ENCODE measurements around the gene CEP63.

The CEP63 gene

DNA sequence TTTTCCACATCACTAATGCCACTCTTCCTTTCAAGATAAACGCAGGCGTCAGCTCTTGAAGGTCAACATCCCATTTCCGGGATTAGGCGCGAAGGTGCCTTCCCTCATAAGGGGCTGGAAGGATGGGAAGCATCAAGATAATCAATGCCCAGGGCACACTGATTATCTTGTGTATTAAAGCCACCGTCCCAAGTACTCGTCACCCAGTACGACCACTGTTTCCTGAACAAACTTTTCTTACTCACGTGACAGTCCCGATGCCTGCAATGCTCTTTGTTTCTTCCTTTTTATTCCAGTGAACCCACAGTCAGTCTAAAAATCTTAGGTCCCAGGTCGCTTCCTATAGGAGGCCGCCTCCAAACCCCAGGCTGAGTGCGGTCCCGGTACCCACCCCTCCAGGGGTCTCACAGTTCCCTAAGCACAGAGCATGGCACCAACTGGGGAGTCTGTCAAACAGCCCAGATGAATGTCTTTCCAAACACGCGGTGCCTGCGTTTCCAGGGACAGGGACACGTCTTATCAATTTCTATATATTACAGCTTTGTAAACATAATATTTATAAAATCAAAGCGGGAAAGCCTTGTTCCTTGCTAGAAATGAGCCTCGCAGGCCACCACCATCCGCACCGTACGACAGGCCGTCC is 661 bp upstream of the CEP63 start:
- TF ChIP-seq, protein P1, sequence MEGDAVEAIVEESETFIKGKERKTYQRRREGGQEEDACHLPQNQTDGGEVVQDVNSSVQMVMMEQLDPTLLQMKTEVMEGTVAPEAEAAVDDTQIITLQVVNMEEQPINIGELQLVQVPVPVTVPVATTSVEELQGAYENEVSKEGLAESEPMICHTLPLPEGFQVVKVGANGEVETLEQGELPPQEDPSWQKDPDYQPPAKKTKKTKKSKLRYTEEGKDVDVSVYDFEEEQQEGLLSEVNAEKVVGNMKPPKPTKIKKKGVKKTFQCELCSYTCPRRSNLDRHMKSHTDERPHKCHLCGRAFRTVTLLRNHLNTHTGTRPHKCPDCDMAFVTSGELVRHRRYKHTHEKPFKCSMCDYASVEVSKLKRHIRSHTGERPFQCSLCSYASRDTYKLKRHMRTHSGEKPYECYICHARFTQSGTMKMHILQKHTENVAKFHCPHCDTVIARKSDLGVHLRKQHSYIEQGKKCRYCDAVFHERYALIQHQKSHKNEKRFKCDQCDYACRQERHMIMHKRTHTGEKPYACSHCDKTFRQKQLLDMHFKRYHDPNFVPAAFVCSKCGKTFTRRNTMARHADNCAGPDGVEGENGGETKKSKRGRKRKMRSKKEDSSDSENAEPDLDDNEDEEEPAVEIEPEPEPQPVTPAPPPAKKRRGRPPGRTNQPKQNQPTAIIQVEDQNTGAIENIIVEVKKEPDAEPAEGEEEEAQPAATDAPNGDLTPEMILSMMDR (IDR thresholded peaks at IDR 0.05; ENCODE audit: low read depth, low read length) = no peak
- DNase-seq = no peak
- Histone ChIP-seq H3K9me3 (no peaks in the 10 kb centered on the region), H3K4me1 (no peaks in the 10 kb centered on the region; the same call in 1 of the 2 replicates), H3K36me3 (peaks cover 11% of the 10 kb centered on the region), H3K4me3 (ENCODE audit: low read depth, low read length) (peak overlapping the region; percentile 97), H3K27me3 (no peaks in the 10 kb centered on the region)

DNA sequence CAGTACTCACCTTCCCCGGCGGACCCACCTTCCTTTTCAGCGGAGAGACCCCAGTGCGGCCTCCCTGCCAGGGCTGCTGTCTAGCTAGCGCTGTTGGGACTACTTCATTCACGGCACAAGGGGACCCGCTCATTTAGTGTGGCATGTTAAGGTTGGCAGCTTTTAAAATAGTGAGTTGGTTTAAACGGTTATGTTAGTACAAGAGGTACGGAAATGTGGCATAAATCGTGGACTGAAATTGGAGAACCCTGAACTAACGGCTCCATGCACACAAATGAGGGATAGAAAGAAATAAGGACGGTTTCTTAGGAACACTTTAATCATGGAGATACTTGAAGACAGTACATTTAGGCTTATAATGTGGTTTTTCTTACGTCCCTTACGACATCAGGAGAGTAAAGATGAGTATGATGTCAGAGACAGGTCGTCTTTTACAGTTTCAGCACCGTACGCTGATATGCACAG is 752 bp downstream of the CEP63 start:
- Histone ChIP-seq H3K4me3 (ENCODE audit: low read depth, low read length) (peak overlapping the region; percentile 97), H3K9me3 (no peaks in the 10 kb centered on the region), H3K27me3 (no peaks in the 10 kb centered on the region), H3K36me3 (peaks cover under 1% of the 10 kb centered on the region; the same call in 1 of the 2 replicates), H3K4me1 (no peaks in the 10 kb centered on the region; the same call in 1 of the 2 replicates)
- no peak for DNase-seq
- TF ChIP-seq, protein P1 (IDR thresholded peaks at IDR 0.05; ENCODE audit: low read depth, low read length) = no peak

DNA sequence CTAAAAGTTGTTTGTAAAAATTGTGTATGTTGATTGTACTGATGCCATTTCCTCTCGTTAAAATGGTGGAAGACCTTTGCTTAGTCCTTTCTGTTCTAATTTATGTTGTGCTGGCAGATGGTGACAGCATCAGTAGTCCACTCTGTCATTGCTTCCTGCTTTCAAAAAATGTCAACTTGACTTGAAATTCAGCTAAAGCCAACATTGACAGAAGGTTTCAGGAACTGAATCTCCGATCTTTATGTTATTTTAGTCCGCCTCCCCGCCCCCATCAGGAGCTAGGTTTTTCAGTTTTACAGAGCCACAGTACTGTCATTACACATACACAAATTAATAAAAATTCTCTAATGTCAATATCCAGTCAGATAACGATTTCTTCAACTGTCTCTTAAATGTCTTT is 1.5 kb downstream of the CEP63 start:
- H3K4me1 ChIP-seq = no peaks in the 10 kb centered on the region; the same call in 1 of the 2 replicates
- peak overlapping the region; percentile 97 for H3K4me3 ChIP-seq (ENCODE audit: low read depth, low read length)
- no peaks in the 10 kb centered on the region for H3K36me3 ChIP-seq
- no peak for DNase-seq
- TF ChIP-seq, protein P1 (IDR thresholded peaks at IDR 0.05; ENCODE audit: low read depth, low read length) = no peak
- no peaks in the 10 kb centered on the region for H3K27me3 ChIP-seq
- H3K9me3 ChIP-seq = no peaks in the 10 kb centered on the region

DNA sequence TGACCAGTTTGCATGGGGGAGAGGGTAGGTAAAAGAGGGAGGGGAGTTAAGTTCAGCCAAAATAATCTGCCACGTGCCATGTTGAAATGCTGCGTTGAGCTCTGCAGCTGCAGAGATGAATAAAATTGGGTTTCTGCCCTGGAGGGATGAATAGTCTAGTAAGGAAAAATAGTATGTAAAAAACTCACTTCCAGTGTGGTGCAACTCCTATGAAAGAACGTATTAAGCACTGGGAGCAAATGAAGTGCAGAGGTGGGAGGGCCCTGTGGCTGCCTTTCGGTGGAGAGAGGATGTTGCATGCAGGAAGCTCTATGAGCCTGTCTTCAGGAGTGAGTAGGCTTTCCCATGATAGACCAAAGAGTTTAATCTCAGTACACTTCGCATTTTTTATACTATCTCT is 8.6 kb downstream of the CEP63 start:
- DNase-seq = no peak
- Histone ChIP-seq H3K27me3 (no peaks in the 10 kb centered on the region), H3K4me1 (no peaks in the 10 kb centered on the region; the same call in 1 of the 2 replicates), H3K4me3 (ENCODE audit: low read depth, low read length) (no peak overlapping the region), H3K9me3 (no peaks in the 10 kb centered on the region), H3K36me3 (no peaks in the 10 kb centered on the region; the same call in 1 of the 2 replicates)
- TF ChIP-seq, protein P1 (IDR thresholded peaks at IDR 0.05; ENCODE audit: low read depth, low read length) = no peak

DNA sequence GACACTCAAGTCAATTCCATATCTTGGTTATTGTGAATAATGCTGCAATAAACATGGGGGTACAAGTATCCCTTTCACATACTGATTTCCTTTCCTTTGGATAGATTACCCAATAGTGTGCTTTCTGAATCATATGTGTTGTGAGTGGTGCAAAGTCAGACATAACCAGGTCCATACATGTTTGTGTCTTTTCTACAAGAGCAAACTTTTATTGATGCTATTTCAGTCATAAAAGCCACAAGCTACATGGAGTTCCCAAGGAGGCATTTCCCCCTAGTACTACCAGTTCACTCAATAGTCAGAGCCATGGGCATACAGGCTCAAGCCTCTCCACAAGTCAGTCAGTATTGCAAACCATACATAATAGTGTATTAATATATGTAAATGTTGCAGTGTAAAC is 10.1 kb downstream of the CEP63 start:
- DNase-seq = no peak
- H3K4me1 ChIP-seq = no peaks in the 10 kb centered on the region; the same call in 1 of the 2 replicates
- TF ChIP-seq, protein P1 (IDR thresholded peaks at IDR 0.05; ENCODE audit: low read depth, low read length) = no peak

DNA sequence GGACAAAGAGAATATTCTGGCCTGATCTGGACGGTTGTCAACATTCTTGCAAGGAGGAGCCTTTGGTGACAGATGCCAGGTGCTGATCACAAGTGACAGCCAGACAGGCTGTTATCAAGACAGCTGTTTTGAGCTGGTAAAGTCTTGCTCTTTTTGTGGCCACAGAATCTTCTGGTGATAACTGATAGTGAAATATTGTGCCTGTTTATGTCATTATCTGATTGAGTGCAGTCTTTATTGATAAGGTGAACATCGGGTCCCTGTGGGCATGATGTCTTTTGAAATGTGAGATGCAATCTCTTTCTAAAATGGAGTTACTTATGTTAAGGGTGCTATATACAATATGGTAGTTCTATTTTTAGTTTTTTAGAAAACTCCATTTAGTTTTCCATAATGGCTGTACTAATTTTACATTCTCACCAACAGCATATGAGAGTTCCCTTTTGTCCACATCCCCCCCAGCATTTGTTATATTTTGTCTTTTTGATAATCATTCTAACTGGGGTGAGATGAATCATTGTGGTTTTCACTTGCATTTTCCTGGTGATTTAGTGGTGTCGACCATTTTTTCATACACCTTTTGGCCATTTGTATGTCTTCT is 10.7 kb downstream of the CEP63 start:
- Histone ChIP-seq H3K9me3 (no peaks in the 10 kb centered on the region), H3K27me3 (no peaks in the 10 kb centered on the region), H3K4me1 (no peaks in the 10 kb centered on the region; the same call in 1 of the 2 replicates), H3K4me3 (ENCODE audit: low read depth, low read length) (no peak overlapping the region), H3K36me3 (no peaks in the 10 kb centered on the region; the same call in 1 of the 2 replicates)
- TF ChIP-seq, protein P1 (IDR thresholded peaks at IDR 0.05; ENCODE audit: low read depth, low read length) = no peak
- DNase-seq = peak; percentile 53

More for the DNA sequence above, 10.1 kb downstream of the CEP63 start:
- no peaks in the 10 kb centered on the region for H3K9me3 ChIP-seq
- H3K36me3 ChIP-seq = no peaks in the 10 kb centered on the region; the same call in 1 of the 2 replicates
- H3K4me3 ChIP-seq (ENCODE audit: low read depth, low read length) = no peak overlapping the region
- H3K27me3 ChIP-seq = no peaks in the 10 kb centered on the region
